VCaP (cell line): ENCODE data around the gene PSMG1.

ENCODE experiments used
- H3K27ac ChIP-seq: fragments of 450-650 bp; 2 replicates; pipeline ENCODE4 v1.5.1; 2017
- CTCF ChIP-seq: fragments of 450-650 bp; conservative IDR thresholded peaks from 2 replicates; pipeline ENCODE4 v1.5.1; 2017; ENCODE audit warnings: mild to moderate bottlenecking, moderate library complexity

Gene PSMG1

GRCh38 chr21:39180429-39181019, 2.7 kb downstream of the PSMG1 start:
- no peak overlapping the region for H3K27ac ChIP-seq
- TF ChIP-seq CTCF: peak; percentile 32; the same call in 1 of the 2 replicates

- no peak for TF ChIP-seq CTCF
- no peak overlapping the region for H3K27ac ChIP-seq
Measured at GRCh38 chr21:39178421-39178820, 4.8 kb downstream of the PSMG1 start.

GRCh38 chr21:39176271-39176709, 7.0 kb downstream of the PSMG1 start:
- H3K27ac ChIP-seq: no peak overlapping the region
- no peak for TF ChIP-seq CTCF

GRCh38 chr21:39175665-39176064, 7.6 kb downstream of the PSMG1 start:
- no peak for TF ChIP-seq CTCF
- H3K27ac ChIP-seq: no peak overlapping the region

- peak; percentile 78 for TF ChIP-seq CTCF
- H3K27ac ChIP-seq: no peak overlapping the region
Measured at GRCh38 chr21:39175154-39175553, 8.1 kb downstream of the PSMG1 start.

GRCh38 chr21:39173716-39174680, 9.3 kb downstream of the PSMG1 start:
- no peak overlapping the region for H3K27ac ChIP-seq
- no peak for TF ChIP-seq CTCF

GRCh38 chr21:39169906-39170305, 13.3 kb downstream of the PSMG1 start:
- no peak for TF ChIP-seq CTCF
- no peak overlapping the region for H3K27ac ChIP-seq
